Common myeloid progenitor, CD34-positive (primary cell): ENCODE results near the gene CRIP3. TPM values are rescaled to one million over a fixed set of nuclear protein-coding genes. Genes with fewer than 3 reads are reported as not detected.
"Not testable (repeated sequence)": the region's sequence is repeated elsewhere in the genome, so short reads cannot be mapped to it uniquely, and the experiment has no call there.

ENCODE experiments used
- CTCF ChIA-PET: fragments of 350-600 bp; sonication (Branson Sonifier 250); formaldehyde crosslinking; loops from one replicate; lab custom pipeline; 2021; ENCODE audit warnings: antibody characterized with exemption; lab: Charles Lee
- POLR2A ChIA-PET: fragments of 350-600 bp; sonication (Branson Sonifier 250); formaldehyde crosslinking; loops from one replicate; lab custom pipeline; 2021; ENCODE audit warnings: antibody characterized with exemption; lab: Charles Lee
- DNase-seq, 3 donors: peaks; one replicate each; pipeline versions ENCODE4 v3.0.0 to v3.0.0-alpha.2; 2013
- H3K27ac ChIP-seq, 2 experiments: 1 replicate in 1 of 2; 2 replicates in 1 of 2; pipeline ENCODE4 v1.7.0; 2013; ENCODE audit warnings: inconsistent platforms in 2 of 2, low read length in 2 of 2, mild to moderate bottlenecking in 2 of 2, low read depth in 1 of 2, moderate library complexity in 1 of 2; ENCODE audit not compliant: severe bottlenecking in 2 of 2, insufficient read depth in 1 of 2, poor library complexity in 1 of 2
- H3K27me3 ChIP-seq, 5 experiments: replicated peaks in 2 of 5; 1 replicate in 3 of 5; 2 replicates in 2 of 5; pipeline versions ENCODE4 v1.6.1 to v1.7.0; 2013; ENCODE audit warnings: low read length in 4 of 5, mild to moderate bottlenecking in 2 of 5, moderate library complexity in 2 of 5, inconsistent platforms in 1 of 5; ENCODE audit not compliant: insufficient read depth in 5 of 5, control insufficient read depth in 4 of 5
- H3K36me3 ChIP-seq, 4 experiments: 1 replicate in 2 of 4; 2 replicates in 2 of 4; pipeline versions ENCODE4 v1.6.1 to v1.7.0; 2013; ENCODE audit warnings: low read length in 3 of 4, control low read depth in 1 of 4, mild to moderate bottlenecking in 1 of 4; ENCODE audit not compliant: control insufficient read depth in 4 of 4, insufficient read depth in 4 of 4
- H3K4me1 ChIP-seq, 4 experiments: 1 replicate in 3 of 4; 2 replicates in 1 of 4; pipeline versions ENCODE4 v1.6.1 to v1.7.1; 2013; ENCODE audit warnings: low read length in 3 of 4, mild to moderate bottlenecking in 3 of 4, control low read depth in 1 of 4, inconsistent platforms in 1 of 4, moderate library complexity in 1 of 4; ENCODE audit not compliant: control insufficient read depth in 4 of 4, insufficient read depth in 4 of 4; ENCODE audit errors: control extremely low read depth in 1 of 4
- H3K4me3 ChIP-seq, 7 experiments: 1 replicate in 4 of 7; 2 replicates in 3 of 7; pipeline versions ENCODE4 v1.5.1 to v1.7.0; 2013; ENCODE audit warnings: mild to moderate bottlenecking in 7 of 7, low read length in 6 of 7, moderate library complexity in 6 of 7, inconsistent platforms in 2 of 7, low read depth in 2 of 7, control low read depth in 1 of 7; ENCODE audit not compliant: insufficient read depth in 4 of 7, control insufficient read depth in 1 of 7; ENCODE audit errors: extremely low read depth in 1 of 7
- H3K9me3 ChIP-seq, 5 experiments: 1 replicate in 4 of 5; 2 replicates in 1 of 5; pipeline versions ENCODE4 v1.6.1 to v1.7.1; 2013; ENCODE audit warnings: low read length in 4 of 5, mild to moderate bottlenecking in 2 of 5, inconsistent platforms in 1 of 5, low read depth in 1 of 5, moderate library complexity in 1 of 5; ENCODE audit not compliant: control insufficient read depth in 4 of 5, insufficient read depth in 2 of 5; ENCODE audit errors: control extremely low read depth in 1 of 5
- WGBS: methylation state at CpG from one replicate; pipeline ENCODE4 v1.1.5; 2013; ENCODE audit not compliant: insufficient coverage; 5-methylcytosine and 5-hydroxymethylcytosine counted together
- polyA plus RNA-seq: library from polyadenylated mRNA; unstranded; fragments of 120-200 nt; gene quantifications from one replicate; pipeline ENCODE4 v1.2.1, GENCODE V29; 2013

CRIP3 gene
- 0.33 TPM for polyA plus RNA-seq

DNA sequence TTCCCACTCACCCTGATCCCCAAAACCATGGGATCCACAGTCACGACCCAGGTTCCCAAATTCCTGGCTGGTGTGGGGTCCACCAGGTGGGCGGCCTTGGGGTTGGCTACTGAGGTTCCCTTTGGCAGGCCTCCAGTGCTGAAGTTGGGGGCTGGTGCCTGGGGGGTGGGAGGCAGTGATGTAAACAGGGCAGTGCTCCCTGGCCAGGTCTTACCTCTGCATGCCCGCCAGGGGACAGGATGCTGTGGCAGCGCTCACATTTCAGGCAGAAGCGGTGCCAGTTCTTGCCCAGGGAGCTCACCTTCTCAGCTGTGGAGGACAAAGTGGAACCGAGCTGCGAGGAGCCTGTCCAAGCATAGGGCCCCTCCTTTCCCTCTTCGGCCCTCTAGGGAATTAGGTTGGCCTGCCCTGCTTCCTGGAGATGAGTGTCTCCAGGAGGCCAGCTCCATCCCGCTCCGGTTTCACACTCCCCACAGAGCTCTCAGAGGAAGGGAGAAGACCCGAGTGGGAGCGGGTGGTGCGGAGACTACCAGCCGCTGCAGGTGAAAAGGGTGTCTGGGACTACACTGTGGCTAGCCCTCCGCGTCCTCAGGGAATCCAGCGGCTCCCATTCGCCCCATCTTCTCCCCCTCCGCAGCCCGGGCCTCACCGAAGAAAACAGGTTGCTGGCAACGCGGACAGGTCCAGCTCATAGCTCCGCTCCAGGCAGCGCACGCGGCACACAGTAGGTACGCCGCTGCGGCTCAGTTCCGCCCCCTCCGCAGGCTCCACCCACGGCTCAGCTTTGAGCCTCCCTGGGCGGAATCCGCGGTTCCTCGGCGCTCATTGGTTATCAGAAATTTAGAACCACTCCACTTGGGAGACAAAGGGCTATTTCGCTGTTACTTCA lies at the start of gene CRIP3:
Gene CRIP3 (minus strand): TSS at position 726 of the 889 bp plus-strand sequence. CDS start 34 bp downstream, at position 692.
- 7% methylated on average over 28 of the region's 39 CpGs for WGBS
- peak within 1 kb of the TSS; percentile 10 to 74 (median 32) for H3K4me3 ChIP-seq
- CTCF ChIA-PET, result interaction anchor here (0.9 to 3.9 kb wide), 18 partner anchors 9 to 91 kb away, joined by 3 to 25 read pairs (median 6); no protein-coding TSS in a partner anchor

DNA sequence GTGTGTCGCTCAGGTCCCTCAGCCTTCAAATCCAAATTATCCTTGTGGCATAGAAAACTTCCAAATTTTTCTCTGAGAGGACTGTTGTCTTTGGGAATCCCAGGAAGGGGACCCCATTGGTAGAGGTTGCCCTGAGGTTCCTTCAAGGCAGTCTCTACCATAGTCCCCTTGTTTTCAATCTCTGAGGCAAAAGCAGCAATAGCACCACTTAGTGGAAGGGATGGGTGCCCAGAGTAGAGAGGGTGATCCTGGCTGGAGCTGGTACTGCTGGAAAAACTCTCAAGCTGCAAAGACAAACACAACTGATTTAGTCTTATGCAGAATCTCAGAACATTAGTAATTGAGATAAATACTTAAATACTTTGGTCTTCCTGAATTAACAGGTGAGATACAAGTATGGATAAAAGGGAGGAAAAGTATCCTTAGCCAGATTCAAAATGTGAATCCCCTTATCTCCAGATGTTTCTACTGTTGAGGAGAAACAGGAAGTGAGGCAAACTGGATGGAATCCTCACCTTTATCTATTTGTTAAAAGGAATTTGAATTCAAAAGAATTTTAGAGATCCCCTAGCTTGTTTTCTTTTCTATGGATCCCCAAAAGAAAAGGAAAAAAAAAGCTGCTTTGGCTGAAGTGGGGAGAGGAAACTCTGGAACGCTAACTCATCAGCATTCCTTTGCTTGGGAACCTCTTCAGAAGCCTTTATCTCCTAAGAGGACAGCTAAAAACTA lies 47.4 kb upstream of the CRIP3 start:
- H3K9me3 ChIP-seq, result no peaks in the 10 kb centered on the region
- no peaks in the 10 kb centered on the region for H3K27me3 ChIP-seq
- no peaks in the 10 kb centered on the region for H3K4me1 ChIP-seq
- H3K4me3 ChIP-seq, result no peak overlapping the region
- DNase-seq, result peak; percentile 19 to 60 (median 53)
- no peak overlapping the region for H3K27ac ChIP-seq
- ChIA-PET POLR2A (no interaction called here), CTCF (interaction anchor here (1.0 to 5.7 kb wide), 9 partner anchors 11 to 127 kb away, joined by 3 to 33 read pairs (median 5); partner anchors contain the start of gene DNPH1)
- WGBS, result 100% methylated on average over 1 of the region's 2 CpGs
- peaks cover 30 to 39% (median 34%) of the 10 kb centered on the region in 4 experiments for H3K36me3 ChIP-seq

More for the DNA sequence above, at the start of gene CRIP3:
- DNase-seq, result peak; percentile 61 to 79 (median 73)
- H3K27ac ChIP-seq, result no peak within 1 kb of the TSS
- H3K4me1 ChIP-seq, result peaks cover 22 to 43% (median 26%) of the 10 kb centered on the region in 4 experiments
- H3K27me3 ChIP-seq, result peaks cover 0 to 8% (median 0%) of the 10 kb centered on the region in 5 experiments
- no peaks in the 10 kb centered on the region for H3K36me3 ChIP-seq
- POLR2A ChIA-PET, result no interaction called here
- H3K9me3 ChIP-seq, result no peaks in the 10 kb centered on the region

DNA sequence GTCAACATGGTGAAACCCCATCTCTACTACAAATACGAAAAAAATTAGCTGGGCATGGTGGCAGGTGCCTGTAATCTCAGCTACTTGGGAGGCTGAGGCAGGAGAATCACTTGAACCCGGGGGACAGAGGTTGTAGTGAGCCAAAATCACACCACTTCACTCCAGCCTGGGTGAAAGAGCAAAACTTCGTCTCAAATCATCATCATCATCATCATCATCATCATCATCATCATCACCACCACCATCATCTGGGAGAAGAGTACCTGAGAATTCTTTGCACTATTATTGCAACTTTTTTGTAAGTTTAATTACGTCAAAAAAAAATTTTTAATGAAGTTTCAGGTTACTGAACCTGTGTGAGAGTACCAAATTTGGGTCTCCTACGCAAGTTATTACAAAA lies 43.3 kb upstream of the CRIP3 start:
- CTCF ChIA-PET, result interaction anchor here (0.9 to 1.2 kb wide), 2 partner anchors 8 to 16 kb away, joined by 3 read pairs; no protein-coding TSS in a partner anchor
- H3K4me3 ChIP-seq, H3K4me1 ChIP-seq, DNase-seq, H3K27me3 ChIP-seq, H3K9me3 ChIP-seq, POLR2A ChIA-PET, H3K27ac ChIP-seq: not testable (repeated sequence)
- H3K36me3 ChIP-seq, result peaks cover 27 to 43% (median 34%) of the 10 kb centered on the region in 4 experiments
- WGBS, result 100% methylated on average over 5 of the region's 5 CpGs

DNA sequence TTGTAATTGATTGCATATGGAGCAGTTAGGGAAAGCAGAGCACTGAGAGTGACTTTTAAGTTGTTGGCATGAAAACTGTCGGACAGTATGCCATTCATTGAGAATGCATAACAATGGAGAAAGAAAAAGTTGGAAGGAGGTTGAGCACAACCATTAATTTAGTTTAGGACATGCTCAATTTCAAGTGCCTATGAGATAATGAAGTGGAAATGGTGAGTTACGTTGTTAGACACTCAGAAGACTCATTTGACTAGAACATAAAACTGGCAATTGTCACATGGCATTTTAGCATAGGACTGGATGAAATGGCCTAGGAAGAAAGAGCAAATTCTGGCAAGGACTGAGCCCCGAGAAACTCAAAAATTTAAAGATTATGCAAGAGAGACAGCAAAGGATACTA lies 38.8 kb upstream of the CRIP3 start:
- H3K27ac ChIP-seq, result no peak overlapping the region
- POLR2A ChIA-PET, result no interaction called here
- CTCF ChIA-PET, result no interaction called here
- H3K27me3 ChIP-seq, result no peaks in the 10 kb centered on the region
- H3K4me3 ChIP-seq, result no peak overlapping the region
- WGBS, result 100% methylated on average over 3 of the region's 3 CpGs
- H3K36me3 ChIP-seq, result peaks cover 8 to 38% (median 25%) of the 10 kb centered on the region in 4 experiments
- H3K9me3 ChIP-seq, result no peaks in the 10 kb centered on the region
- H3K4me1 ChIP-seq, result no peaks in the 10 kb centered on the region
- no peak for DNase-seq

DNA sequence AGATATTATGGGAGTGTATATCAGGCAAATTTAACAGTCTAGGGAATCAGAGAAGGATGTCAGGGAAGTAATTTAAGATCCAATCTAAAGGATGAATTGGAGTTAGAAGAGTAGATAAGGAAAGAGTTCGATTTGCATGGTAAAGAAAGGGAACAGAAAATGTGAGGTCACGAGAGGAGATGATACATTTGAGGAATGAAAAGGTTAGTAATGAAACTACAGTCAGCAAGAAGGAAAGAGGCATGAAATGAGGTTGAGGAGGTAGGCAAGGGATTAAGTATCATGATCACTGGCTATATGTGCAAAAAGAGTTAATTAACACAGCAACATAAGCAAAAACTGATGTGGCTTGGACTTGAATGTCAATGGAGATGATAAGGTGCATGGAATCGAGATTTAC lies 38.4 kb upstream of the CRIP3 start:
- H3K4me1 ChIP-seq, result no peaks in the 10 kb centered on the region
- no peak overlapping the region for H3K4me3 ChIP-seq
- H3K9me3 ChIP-seq, result no peaks in the 10 kb centered on the region
- H3K27ac ChIP-seq, result no peak overlapping the region
- 97% methylated on average over 3 of the region's 3 CpGs for WGBS
- ChIA-PET CTCF (no interaction called here), POLR2A (interaction anchor here (0.6 kb wide), 1 partner anchor 1423 kb away, joined by 3 read pairs; no protein-coding TSS in a partner anchor)
- no peak for DNase-seq
- no peaks in the 10 kb centered on the region for H3K27me3 ChIP-seq
- peaks cover 8 to 42% (median 23%) of the 10 kb centered on the region in 4 experiments for H3K36me3 ChIP-seq

DNA sequence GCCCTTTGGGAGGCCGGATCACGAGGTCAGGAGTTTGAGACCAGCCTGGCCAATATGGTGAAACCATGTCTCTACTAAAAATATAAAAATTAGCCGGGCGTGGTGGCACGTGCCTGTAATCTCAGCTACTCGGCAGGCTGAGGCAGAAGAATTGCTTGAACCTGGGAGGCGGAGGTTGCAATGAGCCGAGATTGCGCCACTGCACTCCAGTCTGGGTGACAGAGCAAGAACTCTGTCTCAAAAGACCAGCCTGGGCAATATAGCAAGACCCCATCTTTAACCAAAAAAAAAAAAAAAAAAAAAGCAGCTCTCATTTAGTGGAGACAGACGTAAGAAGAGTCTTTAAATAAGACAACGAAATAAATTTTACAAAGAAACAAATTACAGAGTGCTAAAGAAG lies 37.6 kb upstream of the CRIP3 start:
- H3K36me3 ChIP-seq, result peaks cover 10 to 47% (median 26%) of the 10 kb centered on the region in 4 experiments
- H3K4me1 ChIP-seq, H3K27ac ChIP-seq, CTCF ChIA-PET, DNase-seq, H3K9me3 ChIP-seq, H3K27me3 ChIP-seq, H3K4me3 ChIP-seq: not testable (repeated sequence)
- POLR2A ChIA-PET, result interaction anchor here (0.6 kb wide), 1 partner anchor 1422 kb away, joined by 3 read pairs; no protein-coding TSS in a partner anchor
- 96% methylated on average over 5 of the region's 11 CpGs for WGBS
